RWPE2 (cell line): ENCODE results near the gene MYL7.

ENCODE experiments used
- ATAC-seq: fragments of 200-7000 bp; cut with Tn5 transposase; 3 replicates; pipeline ENCODE4 v1.9.1; 2021; ENCODE audit warnings: low read depth
- DNase-seq: peaks from one replicate; pipeline ENCODE4 v3.0.0-alpha.2; 2020; ENCODE audit warnings: low spot score
- H3K27ac ChIP-seq: fragments of 450-650 bp; 2 replicates; pipeline ENCODE4 v1.5.1; 2017; ENCODE audit warnings: mild to moderate bottlenecking; ENCODE audit not compliant: poor library complexity, severe bottlenecking
- H3K27me3 ChIP-seq: fragments of 250-450 bp; sonication (Bioruptor Pico); 2 replicates; pipeline ENCODE4 v1.5.1; 2021; ENCODE audit warnings: mild to moderate bottlenecking, moderate library complexity; ENCODE audit not compliant: insufficient read depth, poor library complexity, severe bottlenecking
- H3K36me3 ChIP-seq: fragments of 250-450 bp; sonication (Bioruptor Pico); 2 replicates; pipeline ENCODE4 v1.5.1; 2020; ENCODE audit warnings: low read depth, mild to moderate bottlenecking, moderate library complexity
- H3K4me1 ChIP-seq: fragments of 250-450 bp; sonication (Bioruptor Pico); 2 replicates; pipeline ENCODE4 v1.5.1; 2021; ENCODE audit warnings: mild to moderate bottlenecking, moderate library complexity; ENCODE audit not compliant: insufficient read depth, poor library complexity, severe bottlenecking
- H3K4me3 ChIP-seq: fragments of 250-450 bp; sonication (Bioruptor Pico); 2 replicates; pipeline ENCODE4 v1.5.1; 2021; ENCODE audit warnings: mild to moderate bottlenecking, moderate library complexity; ENCODE audit not compliant: severe bottlenecking
- H3K9me3 ChIP-seq: fragments of 250-450 bp; sonication (Bioruptor Pico); 2 replicates; pipeline ENCODE4 v1.5.1; 2021; ENCODE audit warnings: mild to moderate bottlenecking, moderate library complexity; ENCODE audit not compliant: severe bottlenecking
- CTCF ChIP-seq: fragments of 450-650 bp; IDR thresholded peaks from one replicate; pipeline ENCODE4 v1.5.1; 2017; ENCODE audit warnings: mild to moderate bottlenecking, moderate library complexity; ENCODE audit not compliant: poor library complexity, severe bottlenecking

Gene MYL7

GRCh38 chr7:44123190-44124003, 17.7 kb downstream of the MYL7 start, which contains the start of gene POLD2:
TSS of gene POLD2 (minus strand) at chr7:44123548. CDS start at chr7:44122053, 1,495 bp downstream.
- DNase-seq (peak; percentile 98), ATAC-seq (peak; percentile 98)
- Histone ChIP-seq H3K36me3 (peaks cover 39% of the 10 kb centered on the region), H3K27ac (peak within 1 kb of the TSS; percentile 44), H3K4me3 (peak within 1 kb of the TSS; percentile 89), H3K27me3 (no peaks in the 10 kb centered on the region), H3K9me3 (no peaks in the 10 kb centered on the region), H3K4me1 (peaks cover 6% of the 10 kb centered on the region)
- TF ChIP-seq CTCF: no peak

DNA sequence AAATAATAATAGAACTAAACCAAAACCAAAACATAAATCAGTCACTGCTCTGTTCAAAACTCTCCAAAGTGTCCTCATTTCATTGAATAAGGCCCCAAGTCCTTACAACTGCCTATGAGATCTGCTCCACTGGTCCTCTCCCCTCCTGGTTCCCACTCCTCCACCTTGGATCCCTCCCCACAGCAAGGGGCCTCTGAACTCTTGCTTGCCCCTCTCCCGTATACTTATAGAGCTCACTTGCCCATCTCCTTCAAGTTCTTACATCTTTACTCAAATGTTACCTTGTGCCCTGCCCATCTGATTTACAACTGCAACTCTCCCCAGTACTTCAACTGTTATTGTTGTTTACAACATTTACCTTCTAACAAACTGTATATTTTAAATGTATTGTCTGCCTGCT, 18.6 kb downstream of the MYL7 start:
- DNase-seq (no peak), ATAC-seq (no peak)
- H3K4me1 ChIP-seq: peaks cover 6% of the 10 kb centered on the region
- no peak for TF ChIP-seq CTCF
- peak overlapping the region; percentile 44 for H3K27ac ChIP-seq
- no peaks in the 10 kb centered on the region for H3K27me3 ChIP-seq
- H3K9me3 ChIP-seq: no peaks in the 10 kb centered on the region
- H3K4me3 ChIP-seq: peak overlapping the region; percentile 89
- peaks cover 48% of the 10 kb centered on the region for H3K36me3 ChIP-seq

- Histone ChIP-seq H3K27me3 (no peaks in the 10 kb centered on the region), H3K36me3 (peaks cover 54% of the 10 kb centered on the region), H3K4me1 (peaks cover 6% of the 10 kb centered on the region), H3K27ac (no peak overlapping the region), H3K4me3 (no peak overlapping the region), H3K9me3 (no peaks in the 10 kb centered on the region)
- no peak for DNase-seq
- no peak for ATAC-seq
- no peak for TF ChIP-seq CTCF
Observed at GRCh38 chr7:44121761-44122420, 19.2 kb downstream of the MYL7 start.

GRCh38 chr7:44120395-44120794, 20.7 kb downstream of the MYL7 start:
- H3K4me3 ChIP-seq: no peak overlapping the region
- TF ChIP-seq CTCF: no peak
- H3K4me1 ChIP-seq: peaks cover 6% of the 10 kb centered on the region
- no peak overlapping the region for H3K27ac ChIP-seq
- ATAC-seq (no peak), DNase-seq (no peak)
- H3K9me3 ChIP-seq: no peaks in the 10 kb centered on the region
- H3K27me3 ChIP-seq: no peaks in the 10 kb centered on the region
- H3K36me3 ChIP-seq: peaks cover 64% of the 10 kb centered on the region
